Stomach (tissue), 9 donors: ENCODE data around the gene YBEY. TPM values are rescaled to one million over a fixed set of nuclear protein-coding genes. Genes with fewer than 3 reads are reported as not detected.

Experiments
- DNase-seq, 2 donors: peaks; one replicate each; pipeline versions ENCODE4 v3.0.0 to v3.0.0-alpha.2; 2013 to 2019
- H3K27ac ChIP-seq, 5 donors: fragments of 200-600 bp in 4 of 5; sonication (generic) in 4 of 5; one replicate each; pipeline ENCODE4 v1.5.1; 2013 to 2019; ENCODE audit warnings: mild to moderate bottlenecking in 1 of 5, moderate library complexity in 1 of 5
- H3K27me3 ChIP-seq, 3 donors: fragments of 200-600 bp; sonication (generic); one replicate each; pipeline ENCODE4 v1.5.1; 2017 to 2019; ENCODE audit warnings: mixed run types in 1 of 3
- H3K36me3 ChIP-seq, 4 donors: fragments of 200-600 bp; sonication (generic); 1 replicate in 3 of 4; 2 replicates in 1 of 4; pipeline ENCODE4 v1.5.1; 2016 to 2019
- H3K4me1 ChIP-seq, 4 donors: fragments of 200-600 bp; sonication (generic); one replicate each; pipeline ENCODE4 v1.5.1; 2016 to 2019
- H3K4me3 ChIP-seq, 4 donors: fragments of 200-600 bp; sonication (generic) in 3 of 4; one replicate each; pipeline ENCODE4 v1.5.1; 2016 to 2019; ENCODE audit warnings: mild to moderate bottlenecking in 1 of 4
- H3K9me3 ChIP-seq, 4 donors: fragments of 200-600 bp; sonication (generic); one replicate each; pipeline ENCODE4 v1.5.1; 2016 to 2019
- CTCF ChIP-seq, 7 experiments: fragments of 450-650 bp in 4 of 7; fragments of 200-600 bp in 3 of 7; sonication (generic) in 3 of 7; IDR thresholded peaks; one replicate each; pipeline ENCODE4 v1.5.1; 2016 to 2019; ENCODE audit warnings: antibody characterized with exemption in 7 of 7, control low read depth in 2 of 7, mild to moderate bottlenecking in 1 of 7
- EP300 ChIP-seq: sonication (generic); formaldehyde crosslinking; IDR thresholded peaks from one replicate; pipeline ENCODE4 v1.6.1; 2017; ENCODE audit warnings: antibody characterized with exemption
- POLR2A ChIP-seq, 4 donors: fragments of 450-650 bp; IDR thresholded peaks; one replicate each; pipeline ENCODE4 v1.6.1; 2016; ENCODE audit warnings: antibody characterized with exemption in 4 of 4, control low read depth in 2 of 4, mild to moderate bottlenecking in 1 of 4, moderate library complexity in 1 of 4
- POLR2AphosphoS5 ChIP-seq, 3 donors: sonication (generic); formaldehyde crosslinking; IDR thresholded peaks; one replicate each; pipeline ENCODE4 v1.6.1; 2016; ENCODE audit warnings: antibody characterized with exemption in 3 of 3
- WGBS, 5 donors: extraction: QIAGEN DNeasy Blood & Tissue Kit in 3 of 5; methylation state at CpG; one replicate each; pipeline versions ENCODE4 v1.1.5 to v1.1.7; 2013 to 2018; 5-methylcytosine and 5-hydroxymethylcytosine counted together
- intact Hi-C: fragments of 100-400 bp; cut with DNase I; formaldehyde crosslinking; loops from one replicate; pipeline ENCODE4 v1.15.1; 2023; ENCODE audit warnings: low total_unique reads
- polyA plus RNA-seq, 3 donors: library from polyadenylated mRNA; stranded (reverse); fragments of 200-250 nt; gene quantifications; one replicate each; pipeline ENCODE4 v1.2.3, GENCODE V29; 2013
- total RNA-seq, 5 donors: library from RNA; depleted of rRNA; stranded (reverse); fragments of >200 nt; gene quantifications; one replicate each; pipeline versions ENCODE4 v1.1.0 to v1.2.3, GENCODE V29; 2014 to 2016
- donor health status: healthy with polysubstance abuse.
- donor health status: Bipolar disorder and iron deficiency.
- donor health status: healthy.

YBEY gene
- total and polyA plus RNA-seq, 8 donors: 1.0 to 22.0 (median 12.9) TPM

GRCh38 chr21:46323710-46324389, 37.7 kb downstream of the YBEY start, which contains the start of the genes C21orf58 and PCNT:
Gene C21orf58, minus strand, starts transcription at chr21:46323870. Its CDS starts 1,132 bp downstream, at chr21:46322738.
Gene PCNT, plus strand, starts transcription at chr21:46324156. Its CDS starts 73 bp downstream, at chr21:46324229.
- TF ChIP-seq POLR2A (IDR thresholded peaks at IDR 0.05) (no peak), POLR2AphosphoS5 (IDR thresholded peaks at IDR 0.05) (peak in 2 of 3 donors; percentile 55 to 66)
- peak within 1 kb of the TSS; percentile 98 to 100 (median 99) for H3K27ac ChIP-seq
- H3K4me3 ChIP-seq: peak within 1 kb of the TSS; percentile 97 to 99 (median 98)
- H3K4me1 ChIP-seq: peaks cover 21 to 57% (median 40%) of the 10 kb centered on the region in 4 donors
- WGBS, 5 donors: 0 to 1% (median 0%) methylated on average over 30 to 76 of the region's 76 CpGs
- intact Hi-C loops: no loop called here
- peak; percentile 98 to 99 for DNase-seq
- no peaks in the 10 kb centered on the region for H3K27me3 ChIP-seq
- no peaks in the 10 kb centered on the region for H3K9me3 ChIP-seq
- peaks cover 8 to 17% (median 15%) of the 10 kb centered on the region in 4 donors for H3K36me3 ChIP-seq

GRCh38 chr21:46324390-46325072, 38.4 kb downstream of the YBEY start:
- 0 to 1% (median 0%) methylated on average over 12 to 95 of the region's 98 CpGs for WGBS, 5 donors

GRCh38 chr21:46325073-46325912, 39.2 kb downstream of the YBEY start:
- Histone ChIP-seq H3K9me3 (no peaks in the 10 kb centered on the region), H3K4me1 (peaks cover 21 to 47% (median 40%) of the 10 kb centered on the region in 4 donors), H3K27ac (peak overlapping the region; percentile 98 to 100 (median 99)), H3K27me3 (no peaks in the 10 kb centered on the region), H3K36me3 (peaks cover 8 to 32% (median 28%) of the 10 kb centered on the region in 4 donors), H3K4me3 (peak overlapping the region; percentile 97 to 99 (median 98))
- intact Hi-C loops: no loop called here
- peak; percentile 37 to 81 for DNase-seq
- 8 to 14% (median 9%) methylated on average over 28 to 43 of the region's 43 CpGs for WGBS, 5 donors
- TF ChIP-seq CTCF (IDR thresholded peaks at IDR 0.05): peak in 1 of 7 experiments; percentile 16
- TF ChIP-seq EP300: no peak

More at GRCh38 chr21:46324390-46325072, 38.4 kb downstream of the YBEY start:
- peak in 1 of 4 donors; percentile 16 for TF ChIP-seq POLR2A (IDR thresholded peaks at IDR 0.05)
- no peak for TF ChIP-seq CTCF (IDR thresholded peaks at IDR 0.05)
- peak in 2 of 3 donors; percentile 15 to 18 for TF ChIP-seq POLR2AphosphoS5 (IDR thresholded peaks at IDR 0.05)
- Histone ChIP-seq H3K9me3 (no peaks in the 10 kb centered on the region), H3K4me3 (peak overlapping the region; percentile 97 to 99 (median 98)), H3K36me3 (peaks cover 8 to 24% (median 21%) of the 10 kb centered on the region in 4 donors), H3K4me1 (peaks cover 21 to 55% (median 40%) of the 10 kb centered on the region in 4 donors), H3K27ac (peak overlapping the region; percentile 98 to 100 (median 99)), H3K27me3 (no peaks in the 10 kb centered on the region)
- peak; percentile 90 to 96 for DNase-seq
- intact Hi-C loops: no loop called here

GRCh38 chr21:46326110-46326703, 40.1 kb downstream of the YBEY start:
- H3K36me3 ChIP-seq: peaks cover 8 to 38% (median 34%) of the 10 kb centered on the region in 4 donors
- peak in 1 of 2 donors; percentile 69 for DNase-seq
- no peaks in the 10 kb centered on the region for H3K27me3 ChIP-seq
- intact Hi-C loops: no loop called here
- no peaks in the 10 kb centered on the region for H3K9me3 ChIP-seq
- H3K4me3 ChIP-seq: no peak overlapping the region
- peak overlapping the region in 3 of 5 donors; percentile 99 to 100 (median 99) for H3K27ac ChIP-seq
- TF ChIP-seq EP300 (no peak), POLR2A (IDR thresholded peaks at IDR 0.05) (no peak), CTCF (IDR thresholded peaks at IDR 0.05) (no peak), POLR2AphosphoS5 (IDR thresholded peaks at IDR 0.05) (no peak)
- WGBS, 5 donors: 59 to 82% (median 69%) methylated on average over 15 of the region's 15 CpGs
- H3K4me1 ChIP-seq: peaks cover 21 to 38% (median 38%) of the 10 kb centered on the region in 4 donors
